Large intestine (tissue), 12 donors: ENCODE results near the gene ABCA1. TPM values are rescaled to one million over a fixed set of nuclear protein-coding genes. Genes with fewer than 3 reads are reported as not detected.
"Not testable (repeated sequence)": the region's sequence is repeated elsewhere in the genome, so short reads cannot be mapped to it uniquely, and the experiment has no call there.

ENCODE experiments used
- DNase-seq, 2 donors: peaks; one replicate each; pipeline versions ENCODE4 v3.0.0 to v3.0.0-alpha.2; 2013
- H3K27ac ChIP-seq: one replicate; pipeline ENCODE4 v1.5.1; 2013; ENCODE audit warnings: low read length
- H3K27me3 ChIP-seq: 2 replicates; pipeline ENCODE4 v1.6.1; 2013; ENCODE audit warnings: low read length; ENCODE audit not compliant: control insufficient read depth, insufficient read depth
- H3K36me3 ChIP-seq: 2 replicates; pipeline ENCODE4 v1.6.1; 2013; ENCODE audit warnings: low read length; ENCODE audit not compliant: control insufficient read depth, insufficient read depth
- H3K4me1 ChIP-seq: one replicate; pipeline ENCODE4 v1.6.1; 2013; ENCODE audit warnings: low read length; ENCODE audit not compliant: control insufficient read depth, insufficient read depth
- H3K4me3 ChIP-seq: one replicate; pipeline ENCODE4 v1.5.1; 2013; ENCODE audit warnings: low read length
- H3K9me3 ChIP-seq: one replicate; pipeline ENCODE4 v1.6.1; 2013; ENCODE audit warnings: mild to moderate bottlenecking, low read depth, low read length, moderate library complexity; ENCODE audit not compliant: control insufficient read depth
- WGBS: methylation state at CpG from one replicate; pipeline ENCODE4 v1.1.5; 2013; ENCODE audit warnings: low lambda C conversion rate; ENCODE audit not compliant: insufficient coverage; 5-methylcytosine and 5-hydroxymethylcytosine counted together
- long read RNA-seq, 11 donors: transcript quantifications; one replicate each; lab custom pipeline, GENCODE V29; 2026
- polyA plus RNA-seq: library from polyadenylated mRNA; unstranded; fragments of 120-200 nt; gene quantifications from one replicate; pipeline ENCODE4 v1.2.1, GENCODE V29; 2013

Gene ABCA1, protein sequence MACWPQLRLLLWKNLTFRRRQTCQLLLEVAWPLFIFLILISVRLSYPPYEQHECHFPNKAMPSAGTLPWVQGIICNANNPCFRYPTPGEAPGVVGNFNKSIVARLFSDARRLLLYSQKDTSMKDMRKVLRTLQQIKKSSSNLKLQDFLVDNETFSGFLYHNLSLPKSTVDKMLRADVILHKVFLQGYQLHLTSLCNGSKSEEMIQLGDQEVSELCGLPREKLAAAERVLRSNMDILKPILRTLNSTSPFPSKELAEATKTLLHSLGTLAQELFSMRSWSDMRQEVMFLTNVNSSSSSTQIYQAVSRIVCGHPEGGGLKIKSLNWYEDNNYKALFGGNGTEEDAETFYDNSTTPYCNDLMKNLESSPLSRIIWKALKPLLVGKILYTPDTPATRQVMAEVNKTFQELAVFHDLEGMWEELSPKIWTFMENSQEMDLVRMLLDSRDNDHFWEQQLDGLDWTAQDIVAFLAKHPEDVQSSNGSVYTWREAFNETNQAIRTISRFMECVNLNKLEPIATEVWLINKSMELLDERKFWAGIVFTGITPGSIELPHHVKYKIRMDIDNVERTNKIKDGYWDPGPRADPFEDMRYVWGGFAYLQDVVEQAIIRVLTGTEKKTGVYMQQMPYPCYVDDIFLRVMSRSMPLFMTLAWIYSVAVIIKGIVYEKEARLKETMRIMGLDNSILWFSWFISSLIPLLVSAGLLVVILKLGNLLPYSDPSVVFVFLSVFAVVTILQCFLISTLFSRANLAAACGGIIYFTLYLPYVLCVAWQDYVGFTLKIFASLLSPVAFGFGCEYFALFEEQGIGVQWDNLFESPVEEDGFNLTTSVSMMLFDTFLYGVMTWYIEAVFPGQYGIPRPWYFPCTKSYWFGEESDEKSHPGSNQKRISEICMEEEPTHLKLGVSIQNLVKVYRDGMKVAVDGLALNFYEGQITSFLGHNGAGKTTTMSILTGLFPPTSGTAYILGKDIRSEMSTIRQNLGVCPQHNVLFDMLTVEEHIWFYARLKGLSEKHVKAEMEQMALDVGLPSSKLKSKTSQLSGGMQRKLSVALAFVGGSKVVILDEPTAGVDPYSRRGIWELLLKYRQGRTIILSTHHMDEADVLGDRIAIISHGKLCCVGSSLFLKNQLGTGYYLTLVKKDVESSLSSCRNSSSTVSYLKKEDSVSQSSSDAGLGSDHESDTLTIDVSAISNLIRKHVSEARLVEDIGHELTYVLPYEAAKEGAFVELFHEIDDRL (N-terminal part only)
- 8.6 TPM for polyA plus RNA-seq
- long read RNA-seq, donor 1: 0 reads
- long read RNA-seq, donor 2: 0 reads
- long read RNA-seq, donor 3: 0 reads
- long read RNA-seq, donor 4: 0 reads
- long read RNA-seq, donor 5: 0 reads
- long read RNA-seq, donor 6: 0 reads
- long read RNA-seq, donor 7: 0 reads
- long read RNA-seq, donor 8: 0 reads
- long read RNA-seq, donor 9: 0 reads
- long read RNA-seq, donor 10: 0 reads
- long read RNA-seq, donor 11: 0 reads

- peak; percentile 87 to 90 for DNase-seq
- no CpG with 5 or more reads among the region's 53 CpGs for WGBS
- peak within 1 kb of the TSS; percentile 65 for H3K27ac ChIP-seq
Observed at GRCh38 chr9:104927912-104928740, at the start of gene ABCA1. Gene ABCA1 (minus strand): TSS chr9:104928155. CDS start chr9:104903679, 24,476 bp downstream.

GRCh38 chr9:104977580-104977979 lies 49.6 kb upstream of the ABCA1 start:
- no peaks in the 10 kb centered on the region for H3K4me1 ChIP-seq
- no peak overlapping the region for H3K4me3 ChIP-seq
- H3K27ac ChIP-seq: no peak overlapping the region
- no peaks in the 10 kb centered on the region for H3K36me3 ChIP-seq
- no peaks in the 10 kb centered on the region for H3K9me3 ChIP-seq
- H3K27me3 ChIP-seq: no peaks in the 10 kb centered on the region
- no peak for DNase-seq

More at GRCh38 chr9:104927912-104928740, at the start of gene ABCA1:
- H3K4me3 ChIP-seq: peak within 1 kb of the TSS; percentile 74
- peaks cover 4% of the 10 kb centered on the region for H3K4me1 ChIP-seq
- H3K36me3 ChIP-seq: no peaks in the 10 kb centered on the region
- H3K27me3 ChIP-seq: no peaks in the 10 kb centered on the region
- H3K9me3 ChIP-seq: no peaks in the 10 kb centered on the region

DNA sequence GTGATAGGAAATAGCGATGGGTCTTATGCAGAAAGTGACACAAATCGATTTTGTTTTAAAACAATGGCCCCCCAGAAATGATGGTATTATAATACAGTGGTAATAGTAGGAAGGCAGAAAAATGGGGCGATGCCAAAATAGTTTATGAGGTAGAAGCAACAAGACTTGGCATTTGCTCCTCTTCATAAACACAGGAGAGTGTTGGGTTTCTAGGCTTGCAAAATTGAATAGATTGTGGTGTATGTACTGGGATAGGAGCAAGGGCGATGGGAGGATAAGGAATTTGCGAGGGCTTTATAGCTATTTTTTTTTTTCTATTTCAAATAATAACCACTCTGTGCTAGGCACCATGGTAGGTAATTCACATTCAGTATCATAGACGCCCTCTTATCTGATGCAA lies 49.2 kb upstream of the ABCA1 start:
- 95% methylated on average over 4 of the region's 6 CpGs for WGBS
- no peaks in the 10 kb centered on the region for H3K4me1 ChIP-seq

DNA sequence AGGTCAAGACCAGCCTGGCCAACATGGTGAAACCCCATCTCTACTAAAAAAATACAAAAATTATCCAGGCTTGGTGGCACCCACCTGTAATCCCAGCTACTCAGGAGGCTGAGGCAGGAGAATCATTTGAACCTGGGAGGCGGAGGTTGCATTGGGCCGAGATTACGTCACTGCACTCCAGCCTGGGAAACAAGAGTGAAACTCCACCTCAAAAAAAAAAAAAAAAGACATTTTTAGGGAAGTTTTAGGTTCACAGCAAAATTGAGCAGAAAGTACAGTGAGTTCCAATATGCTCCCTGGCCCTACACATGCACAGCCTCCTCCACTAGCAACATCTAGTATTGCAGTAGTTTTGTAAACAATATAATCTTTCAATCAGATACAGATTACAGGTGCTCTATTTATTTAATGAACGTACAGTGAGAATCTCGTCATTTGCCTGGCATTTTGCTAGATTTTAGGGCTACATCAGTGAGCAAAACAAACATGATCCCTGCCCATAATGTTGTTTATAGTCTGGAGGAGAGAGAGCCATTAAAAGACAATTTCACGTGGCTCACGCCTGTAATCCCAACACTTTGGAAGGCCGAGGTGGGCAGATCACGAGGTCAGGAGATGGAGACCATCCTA lies 48.1 kb upstream of the ABCA1 start:
- not testable (repeated sequence) for DNase-seq, H3K4me1 ChIP-seq, H3K4me3 ChIP-seq, H3K27ac ChIP-seq, H3K27me3 ChIP-seq, H3K36me3 ChIP-seq, H3K9me3 ChIP-seq
- no CpG with 5 or more reads among the region's 9 CpGs for WGBS

More for the DNA sequence above, 49.2 kb upstream of the ABCA1 start:
- Histone ChIP-seq H3K4me3 (no peak overlapping the region), H3K36me3 (no peaks in the 10 kb centered on the region), H3K9me3 (no peaks in the 10 kb centered on the region), H3K27ac (no peak overlapping the region), H3K27me3 (no peaks in the 10 kb centered on the region)
- DNase-seq: no peak

GRCh38 chr9:104974053-104974962 lies 46.4 kb upstream of the ABCA1 start:
- Histone ChIP-seq H3K4me3 (no peak overlapping the region), H3K27ac (no peak overlapping the region), H3K9me3 (no peaks in the 10 kb centered on the region), H3K4me1 (no peaks in the 10 kb centered on the region), H3K27me3 (no peaks in the 10 kb centered on the region), H3K36me3 (no peaks in the 10 kb centered on the region)
- WGBS: 52% methylated on average over 3 of the region's 8 CpGs
- DNase-seq: no peak

DNA sequence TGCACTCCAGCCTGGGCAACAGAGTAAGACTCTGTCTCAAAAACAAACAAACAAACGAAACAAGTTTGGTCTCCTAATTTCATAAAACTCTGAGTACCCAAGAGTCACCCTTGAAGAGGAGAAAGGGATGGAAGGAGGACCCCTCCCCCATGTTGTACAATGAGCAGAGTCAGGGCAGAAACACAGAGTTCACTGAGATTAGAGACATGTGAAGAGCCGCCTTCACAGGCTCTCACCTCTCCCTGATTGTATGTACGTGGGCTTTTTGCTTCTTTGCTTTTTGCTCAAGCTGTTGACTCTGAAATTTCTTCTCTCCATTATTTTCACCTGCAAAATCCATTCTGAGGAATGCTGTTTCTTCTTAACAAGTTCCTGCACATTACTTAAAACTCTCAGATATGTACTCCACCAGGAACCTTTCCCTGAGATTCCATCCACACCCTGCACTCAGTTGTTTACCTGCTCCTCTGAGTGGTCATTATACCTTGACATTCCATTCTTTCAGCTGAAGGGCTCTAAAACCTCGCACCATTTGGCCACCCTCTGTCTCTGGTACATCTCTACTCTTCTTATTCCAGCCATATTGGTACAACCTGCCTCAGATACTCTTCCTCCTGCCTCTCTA lies 44.4 kb upstream of the ABCA1 start:
- WGBS: 60% methylated on average over 1 of the region's 4 CpGs
- no peak overlapping the region for H3K4me3 ChIP-seq
- no peaks in the 10 kb centered on the region for H3K9me3 ChIP-seq
- no peak overlapping the region for H3K27ac ChIP-seq
- no peaks in the 10 kb centered on the region for H3K36me3 ChIP-seq
- H3K27me3 ChIP-seq: no peaks in the 10 kb centered on the region
- no peak for DNase-seq
- H3K4me1 ChIP-seq: no peaks in the 10 kb centered on the region

DNA sequence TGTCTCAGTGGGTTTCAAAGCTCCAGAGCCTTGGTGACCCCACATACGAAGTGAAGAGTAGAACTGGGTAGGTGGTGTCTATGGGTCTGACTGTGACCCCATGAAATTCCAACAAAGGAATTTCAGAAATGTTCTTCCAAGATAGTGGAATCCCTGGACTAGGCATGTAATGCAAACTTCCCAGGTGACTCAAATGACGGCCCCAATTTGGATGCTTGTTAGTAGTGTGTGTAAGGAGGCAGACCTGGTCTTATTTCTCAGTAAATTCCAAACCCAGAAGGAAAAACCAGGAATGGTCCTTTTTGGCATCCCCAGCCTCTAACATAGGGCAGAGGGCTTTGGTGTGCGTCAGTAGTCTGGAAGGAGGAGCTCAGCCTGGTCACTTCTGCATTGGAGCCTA lies 43.6 kb upstream of the ABCA1 start:
- WGBS: no CpG with 5 or more reads among the region's 3 CpGs
- no peak for DNase-seq
- H3K27ac ChIP-seq: no peak overlapping the region
- H3K4me3 ChIP-seq: no peak overlapping the region
- H3K9me3 ChIP-seq: no peaks in the 10 kb centered on the region
- H3K36me3 ChIP-seq: no peaks in the 10 kb centered on the region
- no peaks in the 10 kb centered on the region for H3K4me1 ChIP-seq
- no peaks in the 10 kb centered on the region for H3K27me3 ChIP-seq

DNA sequence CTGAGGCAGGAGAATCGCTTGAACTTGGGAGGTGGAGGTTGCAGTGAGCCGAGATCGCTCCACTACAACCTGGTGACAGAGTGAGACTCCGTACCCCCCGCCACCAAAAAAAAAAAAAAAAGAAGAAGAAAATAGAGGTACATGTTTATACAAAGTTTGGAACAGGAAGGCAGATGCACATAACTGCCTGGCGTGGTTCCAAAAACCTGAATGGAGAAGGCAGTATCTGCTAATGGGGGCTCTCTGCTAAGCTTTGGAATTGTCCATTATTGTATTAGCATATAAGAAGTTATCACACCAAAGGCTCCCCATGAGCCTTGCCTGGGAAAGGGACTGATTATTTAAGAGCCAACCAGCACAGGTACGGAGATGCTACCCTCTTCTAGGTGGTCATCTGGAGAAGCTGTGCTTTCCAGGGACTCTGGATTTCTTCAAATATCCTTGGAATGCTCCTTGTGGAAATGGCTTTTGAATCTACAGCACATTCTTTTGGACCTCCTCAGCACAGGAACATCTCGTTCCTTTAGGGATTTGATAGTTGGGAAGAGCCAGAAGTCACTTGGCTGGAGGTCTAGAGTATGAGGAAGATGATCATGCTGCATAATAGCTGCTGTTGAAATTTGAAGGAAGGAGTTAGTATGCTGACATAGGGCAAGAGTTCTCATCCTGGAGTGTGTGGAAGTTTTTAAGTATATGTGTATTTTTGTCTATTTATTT lies 42.5 kb upstream of the ABCA1 start:
- DNase-seq: no peak
- no peaks in the 10 kb centered on the region for H3K27me3 ChIP-seq
- no peaks in the 10 kb centered on the region for H3K9me3 ChIP-seq
- no peaks in the 10 kb centered on the region for H3K4me1 ChIP-seq
- no peak overlapping the region for H3K4me3 ChIP-seq
- H3K27ac ChIP-seq: no peak overlapping the region
- H3K36me3 ChIP-seq: no peaks in the 10 kb centered on the region
- WGBS: 50% methylated on average over 1 of the region's 8 CpGs
